SKM-1 treated with dmso at 0.1 percent for 144 hours (cell line): ENCODE data around the gene PRRT1.
A peak's percentile ranks its signal among the peaks of the same experiment; 100 is the strongest.
"Not testable (repeated sequence)": the region's sequence is repeated elsewhere in the genome, so short reads cannot be mapped to it uniquely, and the experiment has no call there.

Source experiments
- DNase-seq: peaks from one replicate; lab custom pipeline; 2025; ENCODE audit not compliant: unreplicated experiment; lab: John Stamatoyannopoulos, UW

Gene PRRT1

GRCh38 chr6:32152769-32153563, 1.2 kb upstream of the PRRT1 start:
- no peak for DNase-seq

GRCh38 chr6:32151181-32151862, 417 bp downstream of the PRRT1 start:
- no peak for DNase-seq

- no peak for DNase-seq
These were observed 1.5 kb downstream of the PRRT1 start for GRCh38 chr6:32149932-32150870.

- DNase-seq = no peak
These were observed 2.5 kb downstream of the PRRT1 start for GRCh38 chr6:32149092-32149755.

GRCh38 chr6:32148289-32149091, 3.2 kb downstream of the PRRT1 start:
- peak; percentile 59 for DNase-seq

- DNase-seq = no peak
These were observed 4.2 kb downstream of the PRRT1 start for GRCh38 chr6:32147401-32148132.

- DNase-seq = no peak
These were observed 5.1 kb downstream of the PRRT1 start for GRCh38 chr6:32146687-32147086.

- DNase-seq = no peak
These were observed 5.5 kb downstream of the PRRT1 start for GRCh38 chr6:32146287-32146686.

GRCh38 chr6:32144238-32144637, 7.5 kb downstream of the PRRT1 start:
- DNase-seq = not testable (repeated sequence)

GRCh38 chr6:32140420-32141046, 11.2 kb downstream of the PRRT1 start:
- DNase-seq = no peak

GRCh38 chr6:32139590-32139989, 12.1 kb downstream of the PRRT1 start:
- DNase-seq = no peak

GRCh38 chr6:32137454-32137853, 14.3 kb downstream of the PRRT1 start:
- no peak for DNase-seq

GRCh38 chr6:32133786-32134185, 18.0 kb downstream of the PRRT1 start:
- DNase-seq = no peak

- no peak for DNase-seq
These were observed 19.6 kb downstream of the PRRT1 start for GRCh38 chr6:32132110-32132509.

GRCh38 chr6:32131439-32131948, 20.2 kb downstream of the PRRT1 start:
- no peak for DNase-seq

- DNase-seq = peak; percentile 61
These were observed 22.2 kb downstream of the PRRT1 start for GRCh38 chr6:32129297-32130088.

GRCh38 chr6:32128751-32129296, 22.9 kb downstream of the PRRT1 start:
- no peak for DNase-seq
